Neural crest cell (in vitro differentiated cells): ENCODE measurements around the gene CSTF3. TPM values are rescaled to one million over a fixed set of nuclear protein-coding genes. Genes with fewer than 3 reads are reported as not detected.

ENCODE experiments used
- DNase-seq: peaks from one replicate; pipeline ENCODE4 v3.0.0; 2021; ENCODE audit warnings: low read depth, mixed read lengths, low spot score
- H3K27ac Mint-ChIP-seq: one replicate; pipeline ENCODE4 v1.8.0; 2021; ENCODE audit warnings: mild to moderate bottlenecking, mixed read lengths; ENCODE audit not compliant: unreplicated experiment
- H3K27me3 Mint-ChIP-seq: 2 replicates; pipeline ENCODE4 v1.8.0; 2021; ENCODE audit warnings: low read depth, mild to moderate bottlenecking, mixed read lengths
- H3K36me3 Mint-ChIP-seq: 2 replicates; pipeline ENCODE4 v1.8.0; 2021; ENCODE audit warnings: low read depth, mild to moderate bottlenecking, mixed read lengths
- H3K4me1 Mint-ChIP-seq: 2 replicates; pipeline ENCODE4 v1.8.0; 2021; ENCODE audit warnings: mixed read lengths
- H3K4me3 Mint-ChIP-seq: one replicate; pipeline ENCODE4 v1.8.0; 2021; ENCODE audit warnings: mild to moderate bottlenecking, mixed read lengths
- H3K9me3 Mint-ChIP-seq: 2 replicates; pipeline ENCODE4 v1.8.0; 2021; ENCODE audit warnings: mixed read lengths
- CTCF ChIP-seq: fragments of 200-600 bp; sonication (generic); conservative IDR thresholded peaks from 2 replicates; pipeline ENCODE4 v1.5.0; 2021; ENCODE audit warnings: antibody characterized with exemption, mild to moderate bottlenecking
- total RNA-seq: library from RNA; stranded (reverse); gene quantifications from 2 replicates; pipeline ENCODE4 v1.2.1, GENCODE V29; 2021

Gene CSTF3
- total RNA-seq, 1 donor from 2014 or later, result 72.1 TPM

DNA sequence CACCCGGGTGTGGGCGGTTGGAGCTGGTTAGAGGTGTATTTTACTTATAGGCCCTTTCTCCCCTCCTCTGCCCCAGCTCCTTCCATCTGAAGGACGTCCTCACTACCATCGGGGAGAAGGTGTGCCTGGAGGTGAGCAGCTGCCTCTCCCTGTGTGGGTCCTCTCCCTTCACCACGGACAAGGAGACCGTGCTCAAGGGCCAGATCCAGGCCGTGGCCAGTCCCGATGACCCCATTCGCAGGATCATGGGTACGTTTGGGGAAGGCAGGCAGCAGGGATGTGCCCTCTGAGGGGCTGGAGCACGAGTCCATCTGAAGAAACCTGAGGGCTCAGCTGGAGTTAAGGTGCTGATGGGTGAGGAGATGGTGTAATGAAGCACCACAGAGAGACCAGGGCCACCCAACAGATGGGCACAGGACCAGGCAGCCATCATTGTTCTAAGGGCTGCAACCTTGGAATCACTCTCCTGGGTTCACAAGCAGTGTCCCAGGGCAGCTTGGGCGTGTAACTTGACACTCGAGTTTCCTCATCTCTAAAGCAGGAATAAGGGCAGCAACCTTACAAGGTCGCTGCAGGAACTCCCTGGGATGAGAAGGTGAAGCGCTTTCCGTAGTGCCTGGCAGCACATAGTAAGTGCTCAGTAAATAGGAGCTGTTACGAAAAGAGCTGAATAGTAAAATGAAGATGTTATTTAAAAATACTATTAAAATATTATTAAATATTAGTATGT, 92.5 kb downstream of the CSTF3 start:
- H3K4me3 Mint-ChIP-seq, result no peak overlapping the region
- no peaks in the 10 kb centered on the region for H3K27me3 Mint-ChIP-seq
- H3K9me3 Mint-ChIP-seq, result no peaks in the 10 kb centered on the region
- H3K4me1 Mint-ChIP-seq, result peaks cover 28% of the 10 kb centered on the region
- peaks cover 18% of the 10 kb centered on the region for H3K36me3 Mint-ChIP-seq
- no peak for TF ChIP-seq CTCF
- no peak overlapping the region for H3K27ac Mint-ChIP-seq
- DNase-seq, result no peak

DNA sequence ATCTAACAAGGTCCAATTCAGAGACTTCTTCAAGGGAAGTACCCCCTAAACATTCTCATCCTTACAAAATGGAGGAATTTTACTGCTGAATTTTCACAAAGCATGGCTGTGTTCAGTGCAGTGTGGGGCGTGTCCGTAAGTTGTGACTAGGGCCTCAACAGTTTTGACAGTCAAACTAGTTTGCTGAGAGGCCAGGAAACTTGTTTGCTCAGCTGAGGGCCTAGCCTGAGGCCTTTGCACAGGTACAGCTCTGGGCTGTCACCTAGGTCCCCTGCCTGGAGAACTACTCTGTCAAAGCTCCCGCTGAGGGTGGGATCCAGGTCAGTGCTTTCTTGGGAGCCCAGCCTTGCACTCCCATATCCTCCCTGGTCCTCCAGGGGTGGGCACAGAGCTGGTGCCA, 94.0 kb downstream of the CSTF3 start:
- Mint-ChIP-seq H3K27ac (no peak overlapping the region), H3K9me3 (no peaks in the 10 kb centered on the region), H3K36me3 (peaks cover 9% of the 10 kb centered on the region), H3K4me1 (peaks cover 30% of the 10 kb centered on the region), H3K27me3 (no peaks in the 10 kb centered on the region), H3K4me3 (no peak overlapping the region)
- TF ChIP-seq CTCF, result no peak
- no peak for DNase-seq

DNA sequence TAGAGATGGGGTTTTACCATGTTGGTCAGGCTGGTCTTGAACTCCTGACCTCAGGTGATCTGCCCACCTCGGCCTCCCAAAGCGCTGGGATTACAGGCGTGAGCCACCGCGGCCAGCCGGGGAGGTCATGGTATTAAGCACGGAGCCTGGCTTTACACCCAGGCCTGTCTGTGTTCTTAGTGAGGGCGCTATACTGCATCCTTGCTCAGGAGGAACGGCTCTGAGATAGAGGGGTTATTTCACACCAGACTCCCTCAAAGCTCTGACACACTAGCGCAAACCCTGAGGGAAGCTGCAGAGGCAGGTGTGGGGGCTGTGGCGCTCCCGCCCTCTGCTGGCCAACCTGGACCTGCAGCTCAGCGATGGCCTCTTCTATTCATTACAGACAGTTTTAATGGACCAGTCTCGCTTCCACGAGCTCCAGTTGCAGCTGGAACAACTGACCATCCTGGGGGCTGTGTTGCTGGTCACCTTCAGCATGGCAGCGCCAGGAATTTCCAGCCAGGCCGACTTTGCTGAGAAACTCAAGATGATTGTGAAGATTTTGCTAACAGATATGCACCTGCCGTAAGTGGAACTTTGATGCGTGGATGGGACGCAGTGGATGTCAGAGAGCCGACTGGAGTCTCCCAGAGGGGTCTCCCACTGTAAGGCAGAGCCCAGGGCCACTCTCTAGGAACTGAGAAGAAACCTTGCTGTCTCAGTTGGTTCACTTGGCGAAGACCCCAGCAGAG, 95.7 kb downstream of the CSTF3 start:
- no peaks in the 10 kb centered on the region for H3K9me3 Mint-ChIP-seq
- H3K27me3 Mint-ChIP-seq, result no peaks in the 10 kb centered on the region
- no peak overlapping the region for H3K27ac Mint-ChIP-seq
- peaks cover 6% of the 10 kb centered on the region for H3K36me3 Mint-ChIP-seq
- H3K4me3 Mint-ChIP-seq, result no peak overlapping the region
- peak; percentile 88 for TF ChIP-seq CTCF
- peak; percentile 59 for DNase-seq
- peaks cover 29% of the 10 kb centered on the region for H3K4me1 Mint-ChIP-seq

DNA sequence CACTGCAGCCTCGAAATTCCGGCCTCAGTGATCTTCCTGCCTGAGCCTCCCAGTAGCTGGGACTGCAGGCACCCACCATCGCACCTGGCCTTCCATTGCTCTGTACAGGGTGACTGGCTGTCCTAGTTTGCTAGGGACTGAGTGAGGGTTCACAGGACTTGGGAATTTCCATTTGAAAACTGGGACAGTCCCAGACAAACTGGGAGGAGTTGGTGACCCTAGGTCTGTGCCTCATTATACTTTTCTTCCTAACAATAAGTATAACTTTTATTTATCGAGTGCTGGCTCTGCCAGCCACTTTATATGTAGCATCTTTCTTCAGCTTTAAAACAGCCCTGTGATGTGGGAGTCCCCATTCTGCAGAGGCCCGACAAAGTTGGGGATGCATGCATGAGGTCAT, 96.4 kb downstream of the CSTF3 start:
- H3K36me3 Mint-ChIP-seq, result peaks cover 6% of the 10 kb centered on the region

More for the DNA sequence above, 96.4 kb downstream of the CSTF3 start:
- Mint-ChIP-seq H3K27ac (peak overlapping the region; percentile 78), H3K27me3 (no peaks in the 10 kb centered on the region), H3K4me3 (no peak overlapping the region), H3K4me1 (peaks cover 29% of the 10 kb centered on the region), H3K9me3 (no peaks in the 10 kb centered on the region)
- DNase-seq, result no peak
- no peak for TF ChIP-seq CTCF
